Naive B cell (primary cell): ENCODE results near the gene SLC38A7. TPM values are rescaled to one million over a fixed set of nuclear protein-coding genes. Genes with fewer than 3 reads are reported as not detected.
"Not testable (repeated sequence)": the region's sequence is repeated elsewhere in the genome, so short reads cannot be mapped to it uniquely, and the experiment has no call there.

Experiments used
- ATAC-seq, 2 donors: fragments of 150-1000 bp; cut with Tn5 transposase; 2 replicates each; pipeline ENCODE4 v1.10.0; 2021; ENCODE audit warnings: low read depth in 2 of 2, mild to moderate bottlenecking in 2 of 2, moderate library complexity in 2 of 2
- DNase-seq: peaks from one replicate; pipeline ENCODE4 v3.0.0; 2022
- H3K27ac Mint-ChIP-seq, 6 donors: one replicate each; pipeline ENCODE4 v1.8.0; 2020 to 2022; ENCODE audit warnings: mild to moderate bottlenecking in 6 of 6, mixed read lengths in 6 of 6, moderate library complexity in 5 of 6, inconsistent platforms in 2 of 6
- H3K27me3 Mint-ChIP-seq, 3 donors: one replicate each; pipeline ENCODE4 v1.8.0; 2021 to 2022; ENCODE audit warnings: mixed read lengths in 3 of 3, mild to moderate bottlenecking in 1 of 3
- H3K36me3 Mint-ChIP-seq, 2 donors: one replicate each; pipeline ENCODE4 v1.8.0; 2020 to 2022; ENCODE audit warnings: mixed read lengths in 2 of 2, inconsistent platforms in 1 of 2, mild to moderate bottlenecking in 1 of 2
- H3K4me1 Mint-ChIP-seq, 3 donors: one replicate each; pipeline ENCODE4 v1.8.0; 2020 to 2022; ENCODE audit warnings: mixed read lengths in 3 of 3, inconsistent platforms in 1 of 3, mild to moderate bottlenecking in 1 of 3, moderate library complexity in 1 of 3
- H3K4me3 Mint-ChIP-seq, 8 donors: one replicate each; pipeline ENCODE4 v1.8.0; 2020 to 2022; ENCODE audit warnings: mild to moderate bottlenecking in 8 of 8, mixed read lengths in 8 of 8, moderate library complexity in 8 of 8, inconsistent platforms in 2 of 8
- H3K9me3 Mint-ChIP-seq, 7 donors: one replicate each; pipeline ENCODE4 v1.8.0; 2020 to 2022; ENCODE audit warnings: mixed read lengths in 7 of 7, mild to moderate bottlenecking in 5 of 7, inconsistent platforms in 2 of 7, moderate library complexity in 1 of 7
- polyA plus RNA-seq, 6 donors: library from polyadenylated mRNA; unstranded; fragments of 300-500 nt; fragmentation: Illumina TruSeq; gene quantifications; one replicate each; pipeline ENCODE4 v1.2.3, GENCODE V29; 2021; ENCODE audit warnings: low read depth in 6 of 6

The SLC38A7 gene
- polyA plus RNA-seq, 6 donors from 2014 or later, result 2.5 to 7.0 (median 3.6) TPM

GRCh38 chr16:58639230-58639629 is 45.3 kb downstream of the SLC38A7 start:
- Mint-ChIP-seq H3K27me3 (peaks cover 0 to 15% (median 8%) of the 10 kb centered on the region in 3 donors), H3K9me3 (no peaks in the 10 kb centered on the region), H3K36me3 (no peaks in the 10 kb centered on the region), H3K4me1 (no peaks in the 10 kb centered on the region), H3K4me3 (no peak overlapping the region), H3K27ac (no peak overlapping the region)
- DNase-seq (no peak), ATAC-seq (no peak)

- DNase-seq, result no peak
- peak overlapping the region in 1 of 6 donors; percentile 26 for H3K27ac Mint-ChIP-seq
- no peak for ATAC-seq
- peaks cover 0 to 15% (median 8%) of the 10 kb centered on the region in 3 donors for H3K27me3 Mint-ChIP-seq
- H3K4me3 Mint-ChIP-seq, result no peak overlapping the region
- no peaks in the 10 kb centered on the region for H3K4me1 Mint-ChIP-seq
- no peaks in the 10 kb centered on the region for H3K9me3 Mint-ChIP-seq
- H3K36me3 Mint-ChIP-seq, result no peaks in the 10 kb centered on the region
Measured at GRCh38 chr16:58638148-58639036, 46.2 kb downstream of the SLC38A7 start.

GRCh38 chr16:58637021-58637420 is 47.5 kb downstream of the SLC38A7 start:
- H3K4me3 Mint-ChIP-seq, DNase-seq, H3K36me3 Mint-ChIP-seq, ATAC-seq, H3K27ac Mint-ChIP-seq, H3K4me1 Mint-ChIP-seq, H3K9me3 Mint-ChIP-seq: not testable (repeated sequence)
- H3K27me3 Mint-ChIP-seq, result peaks cover 0 to 15% (median 8%) of the 10 kb centered on the region in 3 donors

- H3K4me3 Mint-ChIP-seq, result no peak overlapping the region
- H3K27ac Mint-ChIP-seq, result peak overlapping the region in 1 of 6 donors; percentile 40
- ATAC-seq (no peak), DNase-seq (no peak)
- H3K36me3 Mint-ChIP-seq, result no peaks in the 10 kb centered on the region
- H3K27me3 Mint-ChIP-seq, result peaks cover 0 to 15% (median 8%) of the 10 kb centered on the region in 3 donors
- peaks cover 0 to 2% (median 0%) of the 10 kb centered on the region in 3 donors for H3K4me1 Mint-ChIP-seq
- no peaks in the 10 kb centered on the region for H3K9me3 Mint-ChIP-seq
Measured at GRCh38 chr16:58636466-58636865, 48.1 kb downstream of the SLC38A7 start.

- no peaks in the 10 kb centered on the region for H3K9me3 Mint-ChIP-seq
- DNase-seq, result no peak
- no peak overlapping the region for H3K27ac Mint-ChIP-seq
- H3K4me1 Mint-ChIP-seq, result peaks cover 0 to 9% (median 0%) of the 10 kb centered on the region in 3 donors
- no peak overlapping the region for H3K4me3 Mint-ChIP-seq
- H3K27me3 Mint-ChIP-seq, result peaks cover 0 to 15% (median 8%) of the 10 kb centered on the region in 3 donors
- H3K36me3 Mint-ChIP-seq, result no peaks in the 10 kb centered on the region
- no peak for ATAC-seq
Measured at GRCh38 chr16:58635502-58635901, 49.1 kb downstream of the SLC38A7 start.

GRCh38 chr16:58634265-58634802 is 50.2 kb downstream of the SLC38A7 start:
- ATAC-seq (no peak), DNase-seq (no peak)
- Mint-ChIP-seq H3K9me3 (peaks cover 0 to 2% (median 0%) of the 10 kb centered on the region in 7 donors), H3K4me3 (peak overlapping the region in 1 of 8 donors; percentile 29), H3K36me3 (peaks cover 0 to 7% of the 10 kb centered on the region in 2 donors), H3K27me3 (peaks cover 0 to 8% (median 8%) of the 10 kb centered on the region in 3 donors), H3K4me1 (peaks cover 0 to 15% (median 0%) of the 10 kb centered on the region in 3 donors), H3K27ac (peak overlapping the region in 1 of 6 donors; percentile 73)

- ATAC-seq (peak; percentile 80 to 81), DNase-seq (peak; percentile 99)
- Mint-ChIP-seq H3K9me3 (peaks cover 0 to 2% (median 0%) of the 10 kb centered on the region in 7 donors), H3K27ac (peak within 1 kb of the TSS; percentile 98 to 100 (median 100)), H3K36me3 (peaks cover 0 to 8% of the 10 kb centered on the region in 2 donors), H3K4me1 (peaks cover 5 to 50% (median 19%) of the 10 kb centered on the region in 3 donors), H3K4me3 (peak within 1 kb of the TSS; percentile 94 to 100 (median 99)), H3K27me3 (no peaks in the 10 kb centered on the region)
Measured at GRCh38 chr16:58629733-58630640, 54.6 kb downstream of the SLC38A7 start, which contains the start of gene CNOT1. TSS of gene CNOT1 (minus strand) at chr16:58629826. CDS start at chr16:58599337, 30,489 bp downstream.

GRCh38 chr16:58628845-58629732 is 55.5 kb downstream of the SLC38A7 start:
- no peak for ATAC-seq
- peaks cover 10 to 54% (median 19%) of the 10 kb centered on the region in 3 donors for H3K4me1 Mint-ChIP-seq
- H3K36me3 Mint-ChIP-seq, result peaks cover 0 to 8% of the 10 kb centered on the region in 2 donors

GRCh38 chr16:58624209-58624608 is 60.4 kb downstream of the SLC38A7 start:
- Mint-ChIP-seq H3K27ac (peak overlapping the region in 1 of 6 donors; percentile 81), H3K27me3 (no peaks in the 10 kb centered on the region), H3K4me1 (peaks cover 19 to 58% (median 25%) of the 10 kb centered on the region in 3 donors), H3K36me3 (no peaks in the 10 kb centered on the region), H3K4me3 (peak overlapping the region in 1 of 8 donors; percentile 54), H3K9me3 (no peaks in the 10 kb centered on the region)
- no peak for DNase-seq
- no peak for ATAC-seq

More at GRCh38 chr16:58628845-58629732, 55.5 kb downstream of the SLC38A7 start:
- Mint-ChIP-seq H3K27ac (peak overlapping the region; percentile 98 to 100 (median 100)), H3K4me3 (peak overlapping the region; percentile 94 to 100 (median 99)), H3K27me3 (no peaks in the 10 kb centered on the region), H3K9me3 (peaks cover 0 to 2% (median 0%) of the 10 kb centered on the region in 7 donors)
- DNase-seq, result peak; percentile 51

GRCh38 chr16:58620396-58620795 is 64.2 kb downstream of the SLC38A7 start:
- no peaks in the 10 kb centered on the region for H3K27me3 Mint-ChIP-seq
- no peak overlapping the region for H3K27ac Mint-ChIP-seq
- DNase-seq (no peak), ATAC-seq (no peak)
- no peaks in the 10 kb centered on the region for H3K36me3 Mint-ChIP-seq
- H3K4me3 Mint-ChIP-seq, result no peak overlapping the region
- no peaks in the 10 kb centered on the region for H3K9me3 Mint-ChIP-seq
- H3K4me1 Mint-ChIP-seq, result peaks cover 6 to 31% (median 17%) of the 10 kb centered on the region in 3 donors

GRCh38 chr16:58615280-58615679 is 69.3 kb downstream of the SLC38A7 start:
- H3K4me3 Mint-ChIP-seq, result peak overlapping the region in 2 of 8 donors; percentile 10 to 29
- H3K27me3 Mint-ChIP-seq, result no peaks in the 10 kb centered on the region
- H3K36me3 Mint-ChIP-seq, result no peaks in the 10 kb centered on the region
- H3K4me1 Mint-ChIP-seq, result peaks cover 11 to 27% (median 16%) of the 10 kb centered on the region in 3 donors
- H3K27ac Mint-ChIP-seq, result peak overlapping the region in 2 of 6 donors; percentile 24 to 52
- no peaks in the 10 kb centered on the region for H3K9me3 Mint-ChIP-seq
- no peak for DNase-seq
- ATAC-seq, result no peak
